HEK293 (cell line): ENCODE measurements around the gene GSTM5.

Experiments
- CTCF ChIP-seq: fragments of 450-650 bp; formaldehyde crosslinking; IDR thresholded peaks from 2 replicates; pipeline ENCODE4 v1.5.1; 2016; ENCODE audit warnings: missing biosample characterization, missing genetic modification characterization
- GFI1B ChIP-seq: fragments of 450-650 bp; formaldehyde crosslinking; IDR thresholded peaks from 2 replicates; pipeline ENCODE4 v1.5.1; 2016; ENCODE audit warnings: missing biosample characterization, missing genetic modification characterization
- KLF8 ChIP-seq: fragments of 450-650 bp; formaldehyde crosslinking; IDR thresholded peaks from 2 replicates; pipeline ENCODE4 v1.5.1; 2016; ENCODE audit warnings: missing biosample characterization, missing genetic modification characterization
- MYNN ChIP-seq: fragments of 450-650 bp; formaldehyde crosslinking; IDR thresholded peaks from 2 replicates; pipeline ENCODE4 v1.5.1; 2016; ENCODE audit warnings: missing biosample characterization, missing genetic modification characterization, borderline replicate concordance
- REST ChIP-seq: fragments of 450-650 bp; formaldehyde crosslinking; IDR thresholded peaks from 2 replicates; pipeline ENCODE4 v1.5.1; 2016; ENCODE audit warnings: missing biosample characterization, missing genetic modification characterization
- SP3 ChIP-seq: fragments of 450-650 bp; formaldehyde crosslinking; IDR thresholded peaks from 2 replicates; pipeline ENCODE4 v1.5.1; 2016; ENCODE audit warnings: missing biosample characterization, missing genetic modification characterization
- TRIM28 ChIP-seq: IDR thresholded peaks from 2 replicates; pipeline ENCODE4 v1.6.1; 2011; ENCODE audit warnings: low read length, control low read depth, borderline replicate concordance
- ZBTB48 ChIP-seq: fragments of 450-650 bp; formaldehyde crosslinking; IDR thresholded peaks from 2 replicates; pipeline ENCODE4 v1.5.1; 2016; ENCODE audit warnings: missing biosample characterization, missing genetic modification characterization
- ZNF121 ChIP-seq: fragments of 450-650 bp; formaldehyde crosslinking; IDR thresholded peaks from 2 replicates; pipeline ENCODE4 v1.5.1; 2016; ENCODE audit warnings: missing biosample characterization, missing genetic modification characterization
- ZNF639 ChIP-seq: fragments of 450-650 bp; formaldehyde crosslinking; IDR thresholded peaks from 2 replicates; pipeline ENCODE4 v1.5.1; 2016; ENCODE audit warnings: missing biosample characterization, missing genetic modification characterization
- ZNF664 ChIP-seq: fragments of 450-650 bp; formaldehyde crosslinking; IDR thresholded peaks from 2 replicates; pipeline ENCODE4 v1.5.1; 2016; ENCODE audit warnings: missing biosample characterization, missing genetic modification characterization
- TF ChIP-seq, protein P1 (sequence below): fragments of 450-650 bp; formaldehyde crosslinking; IDR thresholded peaks from 2 replicates; pipeline ENCODE4 v1.5.1; 2016; ENCODE audit warnings: missing biosample characterization, missing genetic modification characterization
- TF ChIP-seq, protein P2 (sequence below): fragments of 450-650 bp; formaldehyde crosslinking; conservative IDR thresholded peaks from 2 replicates; pipeline ENCODE4 v1.5.1; 2016; ENCODE audit warnings: low read depth, missing biosample characterization, missing genetic modification characterization
- TF ChIP-seq, protein P3 (sequence below): fragments of 450-650 bp; formaldehyde crosslinking; IDR thresholded peaks from 2 replicates; pipeline ENCODE4 v1.5.1; 2016; ENCODE audit warnings: missing biosample characterization, missing genetic modification characterization, low read depth

GRCh38 chr1:109765896-109766615 lies 54.0 kb downstream of the GSTM5 start:
- no peak for TF ChIP-seq ZNF664 (tag by site-specific recombination)
- TF ChIP-seq CTCF: no peak
- TF ChIP-seq ZBTB48 (tag by site-specific recombination): no peak
- no peak for TF ChIP-seq SP3
- no peak for TF ChIP-seq REST
- TF ChIP-seq, protein P1, sequence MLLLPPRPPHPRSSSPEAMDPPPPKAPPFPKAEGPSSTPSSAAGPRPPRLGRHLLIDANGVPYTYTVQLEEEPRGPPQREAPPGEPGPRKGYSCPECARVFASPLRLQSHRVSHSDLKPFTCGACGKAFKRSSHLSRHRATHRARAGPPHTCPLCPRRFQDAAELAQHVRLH: no peak
- TF ChIP-seq ZNF121 (tag by site-specific recombination): no peak
- TF ChIP-seq TRIM28: no peak
- TF ChIP-seq, protein P2, sequence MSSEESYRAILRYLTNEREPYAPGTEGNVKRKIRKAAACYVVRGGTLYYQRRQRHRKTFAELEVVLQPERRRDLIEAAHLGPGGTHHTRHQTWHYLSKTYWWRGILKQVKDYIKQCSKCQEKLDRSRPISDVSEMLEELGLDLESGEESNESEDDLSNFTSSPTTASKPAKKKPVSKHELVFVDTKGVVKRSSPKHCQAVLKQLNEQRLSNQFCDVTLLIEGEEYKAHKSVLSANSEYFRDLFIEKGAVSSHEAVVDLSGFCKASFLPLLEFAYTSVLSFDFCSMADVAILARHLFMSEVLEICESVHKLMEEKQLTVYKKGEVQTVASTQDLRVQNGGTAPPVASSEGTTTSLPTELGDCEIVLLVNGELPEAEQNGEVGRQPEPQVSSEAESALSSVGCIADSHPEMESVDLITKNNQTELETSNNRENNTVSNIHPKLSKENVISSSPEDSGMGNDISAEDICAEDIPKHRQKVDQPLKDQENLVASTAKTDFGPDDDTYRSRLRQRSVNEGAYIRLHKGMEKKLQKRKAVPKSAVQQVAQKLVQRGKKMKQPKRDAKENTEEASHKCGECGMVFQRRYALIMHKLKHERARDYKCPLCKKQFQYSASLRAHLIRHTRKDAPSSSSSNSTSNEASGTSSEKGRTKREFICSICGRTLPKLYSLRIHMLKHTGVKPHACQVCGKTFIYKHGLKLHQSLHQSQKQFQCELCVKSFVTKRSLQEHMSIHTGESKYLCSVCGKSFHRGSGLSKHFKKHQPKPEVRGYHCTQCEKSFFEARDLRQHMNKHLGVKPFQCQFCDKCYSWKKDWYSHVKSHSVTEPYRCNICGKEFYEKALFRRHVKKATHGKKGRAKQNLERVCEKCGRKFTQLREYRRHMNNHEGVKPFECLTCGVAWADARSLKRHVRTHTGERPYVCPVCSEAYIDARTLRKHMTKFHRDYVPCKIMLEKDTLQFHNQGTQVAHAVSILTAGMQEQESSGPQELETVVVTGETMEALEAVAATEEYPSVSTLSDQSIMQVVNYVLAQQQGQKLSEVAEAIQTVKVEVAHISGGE (tag by site-specific recombination): no peak
- no peak for TF ChIP-seq ZNF639
- no peak for TF ChIP-seq GFI1B (tag by site-specific recombination)
- no peak for TF ChIP-seq KLF8 (tag by site-specific recombination)
- TF ChIP-seq, protein P3, sequence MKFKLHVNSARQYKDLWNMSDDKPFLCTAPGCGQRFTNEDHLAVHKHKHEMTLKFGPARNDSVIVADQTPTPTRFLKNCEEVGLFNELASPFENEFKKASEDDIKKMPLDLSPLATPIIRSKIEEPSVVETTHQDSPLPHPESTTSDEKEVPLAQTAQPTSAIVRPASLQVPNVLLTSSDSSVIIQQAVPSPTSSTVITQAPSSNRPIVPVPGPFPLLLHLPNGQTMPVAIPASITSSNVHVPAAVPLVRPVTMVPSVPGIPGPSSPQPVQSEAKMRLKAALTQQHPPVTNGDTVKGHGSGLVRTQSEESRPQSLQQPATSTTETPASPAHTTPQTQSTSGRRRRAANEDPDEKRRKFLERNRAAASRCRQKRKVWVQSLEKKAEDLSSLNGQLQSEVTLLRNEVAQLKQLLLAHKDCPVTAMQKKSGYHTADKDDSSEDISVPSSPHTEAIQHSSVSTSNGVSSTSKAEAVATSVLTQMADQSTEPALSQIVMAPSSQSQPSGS (tag by site-specific recombination): no peak
- no peak for TF ChIP-seq MYNN (tag by site-specific recombination)
